Endothelial cell (in vitro differentiated cells): ENCODE results near the gene SDK2. TPM values are rescaled to one million over a fixed set of nuclear protein-coding genes. Genes with fewer than 3 reads are reported as not detected.

Experiments
- DNase-seq: peaks from one replicate; pipeline ENCODE4 v3.0.0; 2021; ENCODE audit warnings: low spot score
- H3K27ac Mint-ChIP-seq: one replicate; pipeline ENCODE4 v1.8.0; 2021; ENCODE audit warnings: mixed read lengths, inconsistent platforms; ENCODE audit not compliant: unreplicated experiment
- H3K27me3 Mint-ChIP-seq: one replicate; pipeline ENCODE4 v1.8.0; 2021; ENCODE audit warnings: mild to moderate bottlenecking, moderate library complexity, mixed read lengths, inconsistent platforms; ENCODE audit not compliant: unreplicated experiment
- H3K36me3 Mint-ChIP-seq: one replicate; pipeline ENCODE4 v1.8.0; 2021; ENCODE audit warnings: mild to moderate bottlenecking, low read depth, mixed read lengths, inconsistent platforms; ENCODE audit not compliant: unreplicated experiment
- H3K4me1 Mint-ChIP-seq: one replicate; pipeline ENCODE4 v1.8.0; 2021; ENCODE audit warnings: mild to moderate bottlenecking, mixed read lengths, inconsistent platforms; ENCODE audit not compliant: unreplicated experiment
- H3K4me3 Mint-ChIP-seq: one replicate; pipeline ENCODE4 v1.8.0; 2021; ENCODE audit warnings: mild to moderate bottlenecking, mixed read lengths, inconsistent platforms; ENCODE audit not compliant: unreplicated experiment
- H3K9me3 Mint-ChIP-seq: one replicate; pipeline ENCODE4 v1.8.0; 2021; ENCODE audit warnings: mixed read lengths, inconsistent platforms; ENCODE audit not compliant: unreplicated experiment
- CTCF ChIP-seq: fragments of 200-600 bp; sonication (generic); IDR thresholded peaks from one replicate; pipeline ENCODE4 v1.5.0; 2021; ENCODE audit warnings: antibody characterized with exemption; ENCODE audit not compliant: unreplicated experiment
- total RNA-seq: library from RNA; stranded (reverse); fragmentation: NEBNext Ultra II Directional; extraction: Animal tissue kit (Norgen Biotek cat#: 25700); gene quantifications from one replicate; pipeline ENCODE4 v1.2.1, GENCODE V29; 2021; ENCODE audit not compliant: unreplicated experiment

Gene SDK2
- total RNA-seq, 1 donor from 2014 or later: 2.4 TPM

- no peak for DNase-seq
- no peaks in the 10 kb centered on the region for H3K36me3 Mint-ChIP-seq
- no peaks in the 10 kb centered on the region for H3K9me3 Mint-ChIP-seq
- H3K27me3 Mint-ChIP-seq: no peaks in the 10 kb centered on the region
- no peak overlapping the region for H3K27ac Mint-ChIP-seq
- H3K4me3 Mint-ChIP-seq: no peak overlapping the region
- H3K4me1 Mint-ChIP-seq: no peaks in the 10 kb centered on the region
- no peak for TF ChIP-seq CTCF
Measured at GRCh38 chr17:73464447-73464846, 179.8 kb downstream of the SDK2 start.

- DNase-seq: no peak
- Mint-ChIP-seq H3K4me3 (no peak overlapping the region), H3K27me3 (peaks cover 3% of the 10 kb centered on the region), H3K9me3 (no peaks in the 10 kb centered on the region), H3K4me1 (no peaks in the 10 kb centered on the region), H3K36me3 (no peaks in the 10 kb centered on the region), H3K27ac (no peak overlapping the region)
- no peak for TF ChIP-seq CTCF
Measured at GRCh38 chr17:73463821-73464220, 180.4 kb downstream of the SDK2 start.

- no peak overlapping the region for H3K27ac Mint-ChIP-seq
- no peaks in the 10 kb centered on the region for H3K4me1 Mint-ChIP-seq
- H3K27me3 Mint-ChIP-seq: peaks cover 3% of the 10 kb centered on the region
- no peak for DNase-seq
- TF ChIP-seq CTCF: no peak
- H3K4me3 Mint-ChIP-seq: no peak overlapping the region
- H3K36me3 Mint-ChIP-seq: no peaks in the 10 kb centered on the region
- no peaks in the 10 kb centered on the region for H3K9me3 Mint-ChIP-seq
Measured at GRCh38 chr17:73462823-73463222, 181.4 kb downstream of the SDK2 start.

GRCh38 chr17:73459980-73460379, 184.3 kb downstream of the SDK2 start:
- Mint-ChIP-seq H3K27me3 (peaks cover 3% of the 10 kb centered on the region), H3K27ac (no peak overlapping the region), H3K9me3 (no peaks in the 10 kb centered on the region), H3K36me3 (no peaks in the 10 kb centered on the region), H3K4me1 (no peaks in the 10 kb centered on the region), H3K4me3 (no peak overlapping the region)
- DNase-seq: no peak
- TF ChIP-seq CTCF: no peak

DNA sequence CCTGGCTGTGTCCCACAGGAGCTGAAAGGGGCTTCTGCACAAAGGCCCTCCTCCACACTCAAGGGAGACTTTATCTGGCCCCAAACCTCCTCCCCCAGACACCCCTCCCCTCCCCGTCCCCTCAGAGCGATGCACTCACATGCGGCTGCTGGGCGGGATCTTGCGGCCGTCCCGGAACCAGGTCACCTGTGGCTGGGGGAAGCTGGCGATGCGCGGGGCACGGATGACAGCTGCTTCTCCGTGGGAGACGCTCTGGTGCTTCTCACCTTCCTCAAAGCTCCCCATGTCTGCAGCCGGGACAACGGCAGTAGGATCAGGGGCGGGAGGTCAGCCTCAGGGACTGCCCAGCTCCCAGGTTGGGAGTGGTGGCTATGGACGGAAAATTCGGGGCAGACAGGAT, 188.5 kb downstream of the SDK2 start:
- Mint-ChIP-seq H3K4me3 (no peak overlapping the region), H3K27me3 (peaks cover 7% of the 10 kb centered on the region), H3K4me1 (no peaks in the 10 kb centered on the region), H3K36me3 (no peaks in the 10 kb centered on the region), H3K9me3 (no peaks in the 10 kb centered on the region), H3K27ac (no peak overlapping the region)
- TF ChIP-seq CTCF: no peak
- no peak for DNase-seq
